Testis (tissue), 3 donors: Measurements from ENCODE around the gene MRPS24. TPM values are rescaled to one million over a fixed set of nuclear protein-coding genes. Genes with fewer than 3 reads are reported as not detected.

Experiments used
- DNase-seq: peaks from one replicate; pipeline ENCODE4 v3.0.0-alpha.2; 2019
- H3K27ac ChIP-seq, 2 donors: fragments of 200-600 bp; sonication (generic); one replicate each; pipeline ENCODE4 v1.5.1; 2019
- H3K27me3 ChIP-seq: fragments of 200-600 bp; sonication (generic); one replicate; pipeline ENCODE4 v1.5.1; 2019
- H3K36me3 ChIP-seq: fragments of 200-600 bp; sonication (generic); one replicate; pipeline ENCODE4 v1.5.1; 2017; ENCODE audit warnings: low read depth; ENCODE audit errors: missing control alignments
- H3K4me1 ChIP-seq: fragments of 200-600 bp; sonication (generic); one replicate; pipeline ENCODE4 v1.5.1; 2019
- H3K4me3 ChIP-seq, 2 donors: fragments of 200-600 bp; sonication (generic); one replicate each; pipeline ENCODE4 v1.5.1; 2017 to 2019
- H3K9me3 ChIP-seq: fragments of 200-600 bp; sonication (generic); one replicate; pipeline ENCODE4 v1.5.1; 2017
- CTCF ChIP-seq, 3 experiments: fragments of 450-650 bp in 2 of 3; fragments of 200-600 bp in 1 of 3; sonication (generic) in 1 of 3; IDR thresholded peaks; one replicate each; pipeline ENCODE4 v1.5.1; 2016 to 2019; ENCODE audit warnings: antibody characterized with exemption in 3 of 3, mild to moderate bottlenecking in 2 of 3, moderate library complexity in 1 of 3
- POLR2A ChIP-seq: fragments of 450-650 bp; IDR thresholded peaks from one replicate; pipeline ENCODE4 v1.6.1; 2017; ENCODE audit warnings: antibody characterized with exemption, mild to moderate bottlenecking, moderate library complexity
- WGBS, 2 donors: methylation state at CpG; one replicate each; pipeline ENCODE4 v1.1.5; 2018; 5-methylcytosine and 5-hydroxymethylcytosine counted together
- intact Hi-C: fragments of 100-400 bp; cut with DNase I; formaldehyde crosslinking; loops from one replicate; pipeline ENCODE4 v1.15.1; 2023; ENCODE audit warnings: low total_unique reads
- polyA plus RNA-seq: library from polyadenylated mRNA; stranded (reverse); fragments of 350-450 nt; fragmentation: Illumina TruSeq; extraction: RNeasy Lipid Tissue Mini Kit (QIAGEN cat#74804); gene quantifications from one replicate; pipeline ENCODE4 v1.2.3, GENCODE V29; 2014; ENCODE audit warnings: low read depth, low replicate concordance; ENCODE audit not compliant: insufficient read depth
- total RNA-seq, 2 donors: library from RNA; depleted of rRNA; stranded (reverse); fragments of >200 nt; gene quantifications; one replicate each; pipeline ENCODE4 v1.2.3, GENCODE V29; 2016

The MRPS24 gene
- total and polyA plus RNA-seq, 3 donors from 2014 or later, result 71.1 to 115 (median 80.8) TPM

GRCh38 chr7:43877968-43878864 is 8.9 kb upstream of the MRPS24 start:
- WGBS, 2 donors, result 86 to 89% methylated on average over 22 to 38 of the region's 38 CpGs
- H3K9me3 ChIP-seq, result no peaks in the 10 kb centered on the region
- H3K27ac ChIP-seq, result no peak overlapping the region
- H3K4me1 ChIP-seq, result no peaks in the 10 kb centered on the region
- H3K4me3 ChIP-seq, result no peak overlapping the region
- no peaks in the 10 kb centered on the region for H3K27me3 ChIP-seq
- intact Hi-C loops, result no loop called here
- DNase-seq, result no peak
- H3K36me3 ChIP-seq, result no peaks in the 10 kb centered on the region
- TF ChIP-seq POLR2A (no peak), CTCF (IDR thresholded peaks at IDR 0.05) (no peak)

- Histone ChIP-seq H3K27ac (no peak overlapping the region), H3K27me3 (no peaks in the 10 kb centered on the region), H3K9me3 (no peaks in the 10 kb centered on the region), H3K4me3 (no peak overlapping the region), H3K4me1 (no peaks in the 10 kb centered on the region), H3K36me3 (no peaks in the 10 kb centered on the region)
- intact Hi-C loops, result no loop called here
- WGBS, 2 donors, result 91 to 92% methylated on average over 15 to 29 of the region's 29 CpGs
- TF ChIP-seq POLR2A (no peak), CTCF (IDR thresholded peaks at IDR 0.05) (no peak)
- no peak for DNase-seq
Measured at GRCh38 chr7:43876976-43877745, 7.8 kb upstream of the MRPS24 start.

DNA sequence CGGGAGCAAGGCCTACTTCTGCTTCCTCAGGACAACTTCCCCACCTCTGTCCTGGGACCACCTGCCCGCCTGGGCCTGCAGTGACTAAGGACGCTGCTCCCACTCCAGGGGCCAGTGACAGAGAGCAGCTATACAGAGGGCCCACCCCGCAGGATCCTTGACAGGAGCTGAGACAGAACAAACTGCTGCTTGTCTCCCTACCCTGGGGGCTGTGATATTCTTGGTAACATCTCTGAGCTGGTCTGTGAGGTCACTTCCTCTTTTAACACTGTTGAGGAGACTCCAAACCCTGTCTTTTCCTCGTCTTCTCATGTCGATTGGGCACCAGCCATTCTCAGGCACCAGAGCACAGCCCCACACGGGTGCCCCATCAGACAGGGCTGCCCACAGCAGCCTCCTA is 6.9 kb upstream of the MRPS24 start:
- no peak for DNase-seq
- H3K9me3 ChIP-seq, result no peaks in the 10 kb centered on the region
- 83 to 92% methylated on average over 6 to 7 of the region's 7 CpGs for WGBS, 2 donors
- no peak overlapping the region for H3K27ac ChIP-seq
- intact Hi-C loops, result no loop called here
- H3K36me3 ChIP-seq, result no peaks in the 10 kb centered on the region
- H3K4me3 ChIP-seq, result no peak overlapping the region
- H3K27me3 ChIP-seq, result no peaks in the 10 kb centered on the region
- no peak for TF ChIP-seq CTCF (IDR thresholded peaks at IDR 0.05)
- no peak for TF ChIP-seq POLR2A
- no peaks in the 10 kb centered on the region for H3K4me1 ChIP-seq

GRCh38 chr7:43873300-43873699 is 4.0 kb upstream of the MRPS24 start:
- intact Hi-C loops, result no loop called here
- no peaks in the 10 kb centered on the region for H3K27me3 ChIP-seq
- H3K27ac ChIP-seq, result peak overlapping the region in 1 of 2 donors; percentile 42
- H3K9me3 ChIP-seq, result no peaks in the 10 kb centered on the region
- no peaks in the 10 kb centered on the region for H3K36me3 ChIP-seq
- H3K4me1 ChIP-seq, result peaks cover 7% of the 10 kb centered on the region
- TF ChIP-seq CTCF (IDR thresholded peaks at IDR 0.05), result no peak
- TF ChIP-seq POLR2A, result no peak
- WGBS, 2 donors, result 85% methylated on average over 5 of the region's 5 CpGs
- DNase-seq, result peak; percentile 47
- H3K4me3 ChIP-seq, result no peak overlapping the region
